Measurements from ENCODE around the gene ATP13A1.

DNA sequence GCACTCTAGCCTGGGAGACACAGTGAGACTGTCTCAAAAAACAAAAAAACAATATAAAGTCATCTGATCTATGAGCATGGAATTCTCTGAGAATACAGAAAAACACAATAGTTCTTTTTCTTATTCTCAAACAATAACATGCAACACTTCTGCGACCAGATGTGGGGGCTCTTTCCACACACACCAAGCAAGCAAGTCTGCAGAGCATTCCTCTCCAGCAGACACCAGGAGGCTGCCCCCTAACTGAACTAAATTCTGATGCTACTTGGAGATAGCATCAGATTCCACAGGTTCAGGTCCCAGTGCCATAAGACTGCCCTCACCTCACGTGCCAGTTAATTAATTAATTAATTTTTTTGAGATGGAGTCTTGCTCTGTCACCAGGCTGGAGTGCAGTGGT, 32.9 kb upstream of the ATP13A1 start:
- TF ChIP-seq, protein P1, sequence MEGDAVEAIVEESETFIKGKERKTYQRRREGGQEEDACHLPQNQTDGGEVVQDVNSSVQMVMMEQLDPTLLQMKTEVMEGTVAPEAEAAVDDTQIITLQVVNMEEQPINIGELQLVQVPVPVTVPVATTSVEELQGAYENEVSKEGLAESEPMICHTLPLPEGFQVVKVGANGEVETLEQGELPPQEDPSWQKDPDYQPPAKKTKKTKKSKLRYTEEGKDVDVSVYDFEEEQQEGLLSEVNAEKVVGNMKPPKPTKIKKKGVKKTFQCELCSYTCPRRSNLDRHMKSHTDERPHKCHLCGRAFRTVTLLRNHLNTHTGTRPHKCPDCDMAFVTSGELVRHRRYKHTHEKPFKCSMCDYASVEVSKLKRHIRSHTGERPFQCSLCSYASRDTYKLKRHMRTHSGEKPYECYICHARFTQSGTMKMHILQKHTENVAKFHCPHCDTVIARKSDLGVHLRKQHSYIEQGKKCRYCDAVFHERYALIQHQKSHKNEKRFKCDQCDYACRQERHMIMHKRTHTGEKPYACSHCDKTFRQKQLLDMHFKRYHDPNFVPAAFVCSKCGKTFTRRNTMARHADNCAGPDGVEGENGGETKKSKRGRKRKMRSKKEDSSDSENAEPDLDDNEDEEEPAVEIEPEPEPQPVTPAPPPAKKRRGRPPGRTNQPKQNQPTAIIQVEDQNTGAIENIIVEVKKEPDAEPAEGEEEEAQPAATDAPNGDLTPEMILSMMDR (IDR thresholded peaks at IDR 0.05) = no peak
- no peak for TF ChIP-seq POLR2AphosphoS5 (IDR thresholded peaks at IDR 0.05; ENCODE audit: insufficient read depth in 1 of 2, low read depth in 1 of 2)

All from vagina (tissue), 2 donors.